GM12878 (cell line): ENCODE data around the gene UMPS. TPM values are rescaled to one million over a fixed set of nuclear protein-coding genes. Genes with fewer than 3 reads are reported as not detected.

Experiments
- ATAC-seq: fragments of 200-7000 bp; cut with Tn5 transposase; 3 replicates; pipeline ENCODE4 v1.9.1; 2020; ENCODE audit warnings: mild to moderate bottlenecking, moderate library complexity
- BruUV-seq: library from RNA; stranded (reverse); fragments of 400-500 nt; replicated peaks from 2 replicates; lab custom pipeline; 2021; lab: Mats Ljungman, UMichigan
- CTCF ChIA-PET: fragments of 300-600 bp; sonication (Branson Sonifier 250); formaldehyde crosslinking; extraction: SDS; loops from one replicate; lab custom pipeline; 2021; ENCODE audit warnings: inconsistent platforms; lab: Yijun Ruan, JAX
- POLR2A ChIA-PET: fragments of 350-600 bp; formaldehyde crosslinking; extraction: SDS; loops from one replicate; lab custom pipeline; 2021; ENCODE audit warnings: inconsistent platforms; lab: Charles Lee
- RAD21 ChIA-PET: fragments of 300-600 bp; sonication (Branson Sonifier 250); formaldehyde crosslinking; loops from one replicate; lab custom pipeline; 2023; ENCODE audit warnings: antibody characterized with exemption; ENCODE audit not compliant: unreplicated experiment; lab: Charles Lee
- SMC1A ChIA-PET: fragments of 300-600 bp; sonication (Branson Sonifier 250); formaldehyde crosslinking; loops from one replicate; lab custom pipeline; 2023; ENCODE audit not compliant: unreplicated experiment, uncharacterized antibody; lab: Charles Lee
- DNase-seq: peaks from one replicate; pipeline ENCODE4 v3.0.0-alpha.2; 2011; ENCODE audit warnings: low read depth, low spot score
- FAIRE-seq: peaks from 3 replicates; lab custom pipeline; 2011; peaks lifted over from hg19 to GRCh38; lab: Jason Lieb, UNC
- H2AFZ ChIP-seq: 2 replicates; pipeline ENCODE4 v1.6.0; 2011; ENCODE audit warnings: low read depth, low read length, control low read depth; ENCODE audit not compliant: control insufficient read depth
- H3K27ac ChIP-seq: 2 replicates; pipeline ENCODE4 v1.5.1; 2011; ENCODE audit warnings: control low read depth; ENCODE audit not compliant: control insufficient read depth, insufficient read depth
- H3K27me3 ChIP-seq, 2 experiments: replicated peaks in 1 of 2; 2 replicates each; pipeline versions ENCODE4 v1.6.0 to v1.6.1; 2011; ENCODE audit warnings: low read length in 1 of 2; ENCODE audit not compliant: control insufficient read depth in 2 of 2, insufficient read depth in 2 of 2
- H3K36me3 ChIP-seq, 2 experiments: 2 replicates each; pipeline ENCODE4 v1.5.1; 2011; ENCODE audit warnings: low read length in 1 of 2; ENCODE audit not compliant: control insufficient read depth in 2 of 2, insufficient read depth in 2 of 2
- H3K4me1 ChIP-seq: 2 replicates; pipeline ENCODE4 v1.6.1; 2011; ENCODE audit warnings: mild to moderate bottlenecking, low read length, moderate library complexity, mixed read lengths; ENCODE audit not compliant: control insufficient read depth, insufficient read depth
- H3K4me2 ChIP-seq: 2 replicates; pipeline ENCODE4 v1.6.0; 2011; ENCODE audit warnings: control low read depth; ENCODE audit not compliant: control insufficient read depth, insufficient read depth
- H3K4me3 ChIP-seq: fragments of 200-600 bp; sonication (generic); 2 replicates; pipeline ENCODE4 v1.5.1; 2016
- H3K79me2 ChIP-seq: 2 replicates; pipeline ENCODE4 v1.6.0; 2011; ENCODE audit warnings: low read length; ENCODE audit not compliant: control insufficient read depth, insufficient read depth
- H3K9ac ChIP-seq: 2 replicates; pipeline ENCODE4 v1.8.0; 2011; ENCODE audit warnings: low read length, control low read depth, mixed read lengths; ENCODE audit not compliant: control insufficient read depth, insufficient read depth
- H3K9me3 ChIP-seq: replicated peaks from 3 replicates; pipeline ENCODE4 v1.5.1; 2011; ENCODE audit warnings: mild to moderate bottlenecking, low read length; ENCODE audit not compliant: control insufficient read depth, insufficient read depth
- H4K20me1 ChIP-seq: 2 replicates; pipeline ENCODE4 v1.6.0; 2011; ENCODE audit not compliant: control insufficient read depth, insufficient read depth
- IRF4 ChIP-seq: IDR thresholded peaks from 2 replicates; pipeline ENCODE4 v1.6.1; 2011; ENCODE audit warnings: low read depth, low read length
- MEF2B ChIP-seq: fragments of 450-650 bp; IDR thresholded peaks from 2 replicates; pipeline ENCODE4 v1.6.1; 2018; ENCODE audit warnings: mild to moderate bottlenecking, moderate library complexity; ENCODE audit not compliant: partially characterized antibody, poor library complexity, severe bottlenecking
- POLR2A ChIP-seq: IDR thresholded peaks from 2 replicates; pipeline ENCODE4 v1.6.1; 2011; ENCODE audit warnings: low read depth, mild to moderate bottlenecking, low read length
- POLR2AphosphoS5 ChIP-seq: IDR thresholded peaks from 2 replicates; pipeline ENCODE4 v1.6.1; 2011; ENCODE audit warnings: mild to moderate bottlenecking, low read length, inconsistent platforms
- ZNF217 ChIP-seq: fragments of 450-650 bp; IDR thresholded peaks from 2 replicates; pipeline ENCODE4 v1.6.1; 2017; ENCODE audit warnings: antibody characterized with exemption, mild to moderate bottlenecking
- WGBS: methylation state at CpG from one replicate; pipeline ENCODE4 v1.1.6; 2016; ENCODE audit warnings: low lambda C conversion rate; ENCODE audit not compliant: insufficient replicate concordance, insufficient coverage; ENCODE audit errors: missing lambda C conversion rate; 5-methylcytosine and 5-hydroxymethylcytosine counted together
- in situ Hi-C: fragments of 300-500 bp; cut with MboI; formaldehyde crosslinking; loops from 9 replicates; pipeline ENCODE4 v1.14.3; 2018; ENCODE audit warnings: mixed read lengths
- intact Hi-C: fragments of 100-400 bp; cut with micrococcal nuclease; formaldehyde crosslinking; loops from one replicate; pipeline ENCODE4 v1.14.2; 2022; ENCODE audit not compliant: unreplicated experiment
- polyA plus RNA-seq, 11 experiments: library from polyadenylated mRNA; depleted of rRNA in 4 of 11; unstranded in 6 of 11; stranded (reverse) in 5 of 11; fragments of >200 nt; fragmentation: Nextera tagmentation in 4 of 11; fragmentation: Illumina TruSeq in 1 of 11; extraction: Ambion mirVana in 4 of 11; extraction: Trizol in 1 of 11; gene quantifications; 1 replicate in 1 of 11; 2 replicates in 10 of 11; pipeline versions ENCODE4 v1.2.1 to v1.2.3, GENCODE V29; 2011 to 2016; ENCODE audit warnings: inconsistent platforms in 2 of 11, missing spikeins in 2 of 11, low read depth in 1 of 11
- total RNA-seq, 4 experiments: library from RNA; depleted of rRNA in 3 of 4; stranded (reverse); fragments of >200 nt in 3 of 4; fragmentation: Illumina TruSeq in 1 of 4; extraction: Trizol in 1 of 4; gene quantifications; 2 replicates each; pipeline versions ENCODE4 v1.2.1 to v1.2.3, GENCODE V29; 2013 to 2021
- TF ChIP-seq, protein P1 (sequence below): fragments of 450-650 bp; IDR thresholded peaks from 2 replicates; pipeline ENCODE4 v1.6.1; 2017; ENCODE audit warnings: mild to moderate bottlenecking
- TF ChIP-seq, protein P2 (sequence below): fragments of 450-650 bp; IDR thresholded peaks from 2 replicates; pipeline ENCODE4 v1.6.1; 2016; ENCODE audit warnings: mild to moderate bottlenecking

Gene UMPS
- total and polyA plus RNA-seq, 10 of the 15 experiments (the other 5 are each of a cell fraction or from before 2014, with no cell fraction given): 30.6 to 82.8 (median 49.5) TPM

DNA sequence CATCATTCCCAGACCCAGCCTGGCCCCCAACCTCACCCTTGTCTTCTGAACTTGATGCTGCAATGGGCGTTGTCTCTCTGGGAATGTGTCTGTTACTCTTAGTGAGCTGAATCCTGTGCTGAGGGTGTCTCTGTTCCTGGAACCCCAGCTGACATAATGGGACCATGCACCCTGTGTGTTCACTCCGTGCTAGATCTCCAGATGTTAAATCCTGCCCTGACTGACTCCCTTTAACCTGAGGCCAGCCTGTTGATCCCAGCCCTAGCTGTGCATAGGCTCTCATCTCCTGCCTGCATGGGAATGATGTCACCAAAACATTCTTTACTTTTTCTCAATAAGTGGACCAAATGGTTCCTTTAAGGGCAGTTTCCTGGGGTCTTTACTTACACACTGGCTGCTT is 48.0 kb upstream of the UMPS start:
- CTCF ChIA-PET: interaction anchor here (0.7 to 13.3 kb wide), 6 partner anchors 10 to 117 kb away, joined by 3 to 577 read pairs (median 3); no protein-coding TSS in a partner anchor
- Histone ChIP-seq H3K9ac (no peak overlapping the region), H3K4me2 (no peak overlapping the region), H3K79me2 (no peaks in the 10 kb centered on the region), H3K27me3 (no peaks in the 10 kb centered on the region), H3K4me1 (no peaks in the 10 kb centered on the region), H2AFZ (no peak overlapping the region), H3K36me3 (no peaks in the 10 kb centered on the region), H3K9me3 (no peaks in the 10 kb centered on the region), H3K27ac (no peak overlapping the region), H4K20me1 (no peaks in the 10 kb centered on the region), H3K4me3 (no peak overlapping the region)
- ATAC-seq (no peak), DNase-seq (no peak), FAIRE-seq (no peak)
- RAD21 ChIA-PET: interaction anchor here (0.7 to 1.6 kb wide), 2 partner anchors 31 to 116 kb away, joined by 3 to 4 read pairs; no protein-coding TSS in a partner anchor
- BruUV-seq: no TSS peak
- TF ChIP-seq, protein P1, sequence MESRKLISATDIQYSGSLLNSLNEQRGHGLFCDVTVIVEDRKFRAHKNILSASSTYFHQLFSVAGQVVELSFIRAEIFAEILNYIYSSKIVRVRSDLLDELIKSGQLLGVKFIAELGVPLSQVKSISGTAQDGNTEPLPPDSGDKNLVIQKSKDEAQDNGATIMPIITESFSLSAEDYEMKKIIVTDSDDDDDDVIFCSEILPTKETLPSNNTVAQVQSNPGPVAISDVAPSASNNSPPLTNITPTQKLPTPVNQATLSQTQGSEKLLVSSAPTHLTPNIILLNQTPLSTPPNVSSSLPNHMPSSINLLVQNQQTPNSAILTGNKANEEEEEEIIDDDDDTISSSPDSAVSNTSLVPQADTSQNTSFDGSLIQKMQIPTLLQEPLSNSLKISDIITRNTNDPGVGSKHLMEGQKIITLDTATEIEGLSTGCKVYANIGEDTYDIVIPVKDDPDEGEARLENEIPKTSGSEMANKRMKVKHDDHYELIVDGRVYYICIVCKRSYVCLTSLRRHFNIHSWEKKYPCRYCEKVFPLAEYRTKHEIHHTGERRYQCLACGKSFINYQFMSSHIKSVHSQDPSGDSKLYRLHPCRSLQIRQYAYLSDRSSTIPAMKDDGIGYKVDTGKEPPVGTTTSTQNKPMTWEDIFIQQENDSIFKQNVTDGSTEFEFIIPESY: no peak
- no peak for TF ChIP-seq POLR2A
- no peak for TF ChIP-seq ZNF217
- no peak for TF ChIP-seq POLR2AphosphoS5
- no peak for TF ChIP-seq IRF4
- TF ChIP-seq, protein P2, sequence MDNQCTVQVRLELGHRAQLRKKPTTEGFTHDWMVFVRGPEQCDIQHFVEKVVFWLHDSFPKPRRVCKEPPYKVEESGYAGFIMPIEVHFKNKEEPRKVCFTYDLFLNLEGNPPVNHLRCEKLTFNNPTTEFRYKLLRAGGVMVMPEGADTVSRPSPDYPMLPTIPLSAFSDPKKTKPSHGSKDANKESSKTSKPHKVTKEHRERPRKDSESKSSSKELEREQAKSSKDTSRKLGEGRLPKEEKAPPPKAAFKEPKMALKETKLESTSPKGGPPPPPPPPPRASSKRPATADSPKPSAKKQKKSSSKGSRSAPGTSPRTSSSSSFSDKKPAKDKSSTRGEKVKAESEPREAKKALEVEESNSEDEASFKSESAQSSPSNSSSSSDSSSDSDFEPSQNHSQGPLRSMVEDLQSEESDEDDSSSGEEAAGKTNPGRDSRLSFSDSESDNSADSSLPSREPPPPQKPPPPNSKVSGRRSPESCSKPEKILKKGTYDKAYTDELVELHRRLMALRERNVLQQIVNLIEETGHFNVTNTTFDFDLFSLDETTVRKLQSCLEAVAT: no peak
- TF ChIP-seq MEF2B: no peak
- intact Hi-C loops: loop anchor here (10.0 kb wide), 1 partner anchor 57 kb away; no protein-coding TSS in a partner anchor
- SMC1A ChIA-PET: interaction anchor here (1.1 to 10.4 kb wide), 3 partner anchors 11 to 119 kb away, joined by 3 to 309 read pairs (median 6); no protein-coding TSS in a partner anchor
- in situ Hi-C loops: no loop called here
- POLR2A ChIA-PET: interaction anchor here (0.6 kb wide), 1 partner anchor 37 kb away, joined by 4 read pairs; no protein-coding TSS in a partner anchor
- WGBS: 35% methylated on average over 2 of the region's 2 CpGs
